GM12878 (cell line): Measurements from ENCODE around the gene MAPK9. TPM values are rescaled to one million over a fixed set of nuclear protein-coding genes. Genes with fewer than 3 reads are reported as not detected.

Experiments
- ATAC-seq: fragments of 200-7000 bp; cut with Tn5 transposase; 3 replicates; pipeline ENCODE4 v1.9.1; 2020; ENCODE audit warnings: mild to moderate bottlenecking, moderate library complexity
- BruUV-seq: library from RNA; stranded (reverse); fragments of 400-500 nt; replicated peaks from 2 replicates; lab custom pipeline; 2021; lab: Mats Ljungman, UMichigan
- CTCF ChIA-PET: fragments of 300-600 bp; sonication (Branson Sonifier 250); formaldehyde crosslinking; extraction: SDS; loops from one replicate; lab custom pipeline; 2021; ENCODE audit warnings: inconsistent platforms; lab: Yijun Ruan, JAX
- POLR2A ChIA-PET: fragments of 350-600 bp; formaldehyde crosslinking; extraction: SDS; loops from one replicate; lab custom pipeline; 2021; ENCODE audit warnings: inconsistent platforms; lab: Charles Lee
- RAD21 ChIA-PET: fragments of 300-600 bp; sonication (Branson Sonifier 250); formaldehyde crosslinking; loops from one replicate; lab custom pipeline; 2023; ENCODE audit warnings: antibody characterized with exemption; ENCODE audit not compliant: unreplicated experiment; lab: Charles Lee
- SMC1A ChIA-PET: fragments of 300-600 bp; sonication (Branson Sonifier 250); formaldehyde crosslinking; loops from one replicate; lab custom pipeline; 2023; ENCODE audit not compliant: unreplicated experiment, uncharacterized antibody; lab: Charles Lee
- DNase-seq: peaks from one replicate; pipeline ENCODE4 v3.0.0-alpha.2; 2011; ENCODE audit warnings: low read depth, low spot score
- FAIRE-seq: peaks from 3 replicates; lab custom pipeline; 2011; peaks lifted over from hg19 to GRCh38; lab: Jason Lieb, UNC
- H2AFZ ChIP-seq: 2 replicates; pipeline ENCODE4 v1.6.0; 2011; ENCODE audit warnings: low read depth, low read length, control low read depth; ENCODE audit not compliant: control insufficient read depth
- H3K27ac ChIP-seq: 2 replicates; pipeline ENCODE4 v1.5.1; 2011; ENCODE audit warnings: control low read depth; ENCODE audit not compliant: control insufficient read depth, insufficient read depth
- H3K27me3 ChIP-seq, 2 experiments: replicated peaks in 1 of 2; 2 replicates each; pipeline versions ENCODE4 v1.6.0 to v1.6.1; 2011; ENCODE audit warnings: low read length in 1 of 2; ENCODE audit not compliant: control insufficient read depth in 2 of 2, insufficient read depth in 2 of 2
- H3K36me3 ChIP-seq, 2 experiments: 2 replicates each; pipeline ENCODE4 v1.5.1; 2011; ENCODE audit warnings: low read length in 1 of 2; ENCODE audit not compliant: control insufficient read depth in 2 of 2, insufficient read depth in 2 of 2
- H3K4me1 ChIP-seq: 2 replicates; pipeline ENCODE4 v1.6.1; 2011; ENCODE audit warnings: mild to moderate bottlenecking, low read length, moderate library complexity, mixed read lengths; ENCODE audit not compliant: control insufficient read depth, insufficient read depth
- H3K4me2 ChIP-seq: 2 replicates; pipeline ENCODE4 v1.6.0; 2011; ENCODE audit warnings: control low read depth; ENCODE audit not compliant: control insufficient read depth, insufficient read depth
- H3K4me3 ChIP-seq: fragments of 200-600 bp; sonication (generic); 2 replicates; pipeline ENCODE4 v1.5.1; 2016
- H3K79me2 ChIP-seq: 2 replicates; pipeline ENCODE4 v1.6.0; 2011; ENCODE audit warnings: low read length; ENCODE audit not compliant: control insufficient read depth, insufficient read depth
- H3K9ac ChIP-seq: 2 replicates; pipeline ENCODE4 v1.8.0; 2011; ENCODE audit warnings: low read length, control low read depth, mixed read lengths; ENCODE audit not compliant: control insufficient read depth, insufficient read depth
- H3K9me3 ChIP-seq: replicated peaks from 3 replicates; pipeline ENCODE4 v1.5.1; 2011; ENCODE audit warnings: mild to moderate bottlenecking, low read length; ENCODE audit not compliant: control insufficient read depth, insufficient read depth
- H4K20me1 ChIP-seq: 2 replicates; pipeline ENCODE4 v1.6.0; 2011; ENCODE audit not compliant: control insufficient read depth, insufficient read depth
- ASH2L ChIP-seq: fragments of 300-600, 200-600 bp; sonication (generic); IDR thresholded peaks from 2 replicates; pipeline ENCODE4 v1.6.1; 2017; ENCODE audit warnings: low read depth, mild to moderate bottlenecking, borderline replicate concordance
- HDAC6 ChIP-seq: fragments of 200-600 bp; sonication (generic); IDR thresholded peaks from one replicate; pipeline ENCODE4 v1.8.0; 2017; ENCODE audit warnings: antibody characterized with exemption; ENCODE audit not compliant: unreplicated experiment
- KDM1A ChIP-seq: fragments of 200-600 bp; sonication (generic); IDR thresholded peaks from 2 replicates; pipeline ENCODE4 v1.6.1; 2016; ENCODE audit warnings: borderline replicate concordance
- KLF5 ChIP-seq: fragments of 450-650 bp; IDR thresholded peaks from 2 replicates; pipeline ENCODE4 v1.6.1; 2014; ENCODE audit warnings: mild to moderate bottlenecking; ENCODE audit not compliant: partially characterized antibody
- MYB ChIP-seq: fragments of 150-350 bp; IDR thresholded peaks from 2 replicates; pipeline ENCODE4 v1.6.1; 2014; ENCODE audit warnings: mild to moderate bottlenecking, low read depth, low read length, borderline replicate concordance
- MYC ChIP-seq: IDR thresholded peaks from 2 replicates; pipeline ENCODE4 v1.6.1; 2011; ENCODE audit warnings: mild to moderate bottlenecking, low read length, moderate library complexity, inconsistent platforms; ENCODE audit not compliant: insufficient read depth, insufficient replicate concordance, insufficient read length, severe bottlenecking
- NBN ChIP-seq: fragments of 450-650 bp; IDR thresholded peaks from 2 replicates; pipeline ENCODE4 v1.6.1; 2016
- NFXL1 ChIP-seq: fragments of 450-650 bp; IDR thresholded peaks from 2 replicates; pipeline ENCODE4 v1.6.1; 2017; ENCODE audit warnings: antibody characterized with exemption, mild to moderate bottlenecking, borderline replicate concordance
- PAX5 ChIP-seq: IDR thresholded peaks from 2 replicates; pipeline ENCODE4 v1.6.1; 2011; ENCODE audit warnings: low read depth, low read length, borderline replicate concordance
- POLR2AphosphoS2 ChIP-seq: IDR thresholded peaks from 2 replicates; pipeline ENCODE4 v1.6.1; 2011; ENCODE audit warnings: low read depth, mild to moderate bottlenecking, low read length, improper control_type of control experiment, moderate library complexity
- SMARCA5 ChIP-seq: fragments of 450-650 bp; IDR thresholded peaks from 2 replicates; pipeline ENCODE4 v1.6.1; 2017; ENCODE audit warnings: mild to moderate bottlenecking
- TCF3 ChIP-seq: IDR thresholded peaks from 2 replicates; pipeline ENCODE4 v1.6.1; 2012; ENCODE audit warnings: low read depth, mild to moderate bottlenecking, low read length, borderline replicate concordance; ENCODE audit not compliant: insufficient read depth
- ZBTB33 ChIP-seq: fragments of 450-650 bp; IDR thresholded peaks from 2 replicates; pipeline ENCODE4 v1.6.1; 2017; ENCODE audit warnings: mild to moderate bottlenecking
- ZNF384 ChIP-seq: IDR thresholded peaks from 2 replicates; pipeline ENCODE4 v1.6.1; 2012; ENCODE audit warnings: low read depth, mild to moderate bottlenecking, low read length, improper control_type of control experiment, borderline replicate concordance
- WGBS: methylation state at CpG from one replicate; pipeline ENCODE4 v1.1.6; 2016; ENCODE audit warnings: low lambda C conversion rate; ENCODE audit not compliant: insufficient replicate concordance, insufficient coverage; ENCODE audit errors: missing lambda C conversion rate; 5-methylcytosine and 5-hydroxymethylcytosine counted together
- in situ Hi-C: fragments of 300-500 bp; cut with MboI; formaldehyde crosslinking; loops from 9 replicates; pipeline ENCODE4 v1.14.3; 2018; ENCODE audit warnings: mixed read lengths
- intact Hi-C: fragments of 100-400 bp; cut with micrococcal nuclease; formaldehyde crosslinking; loops from one replicate; pipeline ENCODE4 v1.14.2; 2022; ENCODE audit not compliant: unreplicated experiment
- polyA plus RNA-seq, 11 experiments: library from polyadenylated mRNA; depleted of rRNA in 4 of 11; unstranded in 6 of 11; stranded (reverse) in 5 of 11; fragments of >200 nt; fragmentation: Nextera tagmentation in 4 of 11; fragmentation: Illumina TruSeq in 1 of 11; extraction: Ambion mirVana in 4 of 11; extraction: Trizol in 1 of 11; gene quantifications; 1 replicate in 1 of 11; 2 replicates in 10 of 11; pipeline versions ENCODE4 v1.2.1 to v1.2.3, GENCODE V29; 2011 to 2016; ENCODE audit warnings: inconsistent platforms in 2 of 11, missing spikeins in 2 of 11, low read depth in 1 of 11
- total RNA-seq, 4 experiments: library from RNA; depleted of rRNA in 3 of 4; stranded (reverse); fragments of >200 nt in 3 of 4; fragmentation: Illumina TruSeq in 1 of 4; extraction: Trizol in 1 of 4; gene quantifications; 2 replicates each; pipeline versions ENCODE4 v1.2.1 to v1.2.3, GENCODE V29; 2013 to 2021
- TF ChIP-seq, protein P1 (sequence below): fragments of 450-650 bp; IDR thresholded peaks from 2 replicates; pipeline ENCODE4 v1.6.1; 2016; ENCODE audit warnings: mild to moderate bottlenecking

The MAPK9 gene
- total and polyA plus RNA-seq, 10 of the 15 experiments (the other 5 are each of a cell fraction or from before 2014, with no cell fraction given): 2.1 to 52.9 (median 21.7) TPM

- no TSS peak for BruUV-seq
- Histone ChIP-seq H4K20me1 (no peaks in the 10 kb centered on the region; the same call in 1 of the 2 replicates), H3K4me2 (no peak overlapping the region), H3K4me1 (peaks cover 6% of the 10 kb centered on the region), H3K27me3 (no peaks in the 10 kb centered on the region), H3K9me3 (no peaks in the 10 kb centered on the region), H3K79me2 (peaks cover 13% of the 10 kb centered on the region), H3K27ac (no peak overlapping the region), H3K4me3 (no peak overlapping the region), H3K36me3 (no peaks in the 10 kb centered on the region; a peak in 1 of 4 replicates), H3K9ac (no peak overlapping the region), H2AFZ (no peak overlapping the region)
- no peak for DNase-seq
- WGBS: 78% methylated on average over 10 of the region's 10 CpGs
- no peak for ATAC-seq
- no peak for FAIRE-seq
- POLR2A ChIA-PET: interaction anchor here (0.6 kb wide), 1 partner anchor 435 kb away, joined by 3 read pairs; no protein-coding TSS in a partner anchor
- in situ Hi-C loops: loop anchor here (5.0 kb wide), 1 partner anchor 182 kb away; no protein-coding TSS in a partner anchor
- SMC1A ChIA-PET: interaction anchor here (1.3 to 3.0 kb wide), 3 partner anchors 20 to 34 kb away, joined by 4 to 28 read pairs (median 11); no protein-coding TSS in a partner anchor
- RAD21 ChIA-PET: interaction anchor here (3.4 to 3.6 kb wide), 2 partner anchors 20 to 34 kb away, joined by 16 to 33 read pairs; no protein-coding TSS in a partner anchor
- CTCF ChIA-PET: interaction anchor here (0.9 to 8.8 kb wide), 9 partner anchors 12 to 311 kb away, joined by 3 to 139 read pairs (median 5); no protein-coding TSS in a partner anchor
- TF ChIP-seq POLR2AphosphoS2 (no peak), ZNF384 (no peak), SMARCA5 (no peak), KDM1A (no peak), MYC (no peak), KLF5 (no peak), MYB (no peak), TCF3 (no peak), ASH2L (no peak), PAX5 (no peak), HDAC6 (no peak), NFXL1 (no peak), ZBTB33 (no peak), NBN (no peak)
- TF ChIP-seq, protein P1, sequence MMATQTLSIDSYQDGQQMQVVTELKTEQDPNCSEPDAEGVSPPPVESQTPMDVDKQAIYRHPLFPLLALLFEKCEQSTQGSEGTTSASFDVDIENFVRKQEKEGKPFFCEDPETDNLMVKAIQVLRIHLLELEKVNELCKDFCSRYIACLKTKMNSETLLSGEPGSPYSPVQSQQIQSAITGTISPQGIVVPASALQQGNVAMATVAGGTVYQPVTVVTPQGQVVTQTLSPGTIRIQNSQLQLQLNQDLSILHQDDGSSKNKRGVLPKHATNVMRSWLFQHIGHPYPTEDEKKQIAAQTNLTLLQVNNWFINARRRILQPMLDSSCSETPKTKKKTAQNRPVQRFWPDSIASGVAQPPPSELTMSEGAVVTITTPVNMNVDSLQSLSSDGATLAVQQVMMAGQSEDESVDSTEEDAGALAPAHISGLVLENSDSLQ: no peak
- intact Hi-C loops: no loop called here
These were observed 3.2 kb upstream of the MAPK9 start for GRCh38 chr5:180294913-180295555.
